ENCODE results near the gene PHF24.
"Not testable (repeated sequence)": the region's sequence is repeated elsewhere in the genome, so short reads cannot be mapped to it uniquely, and the experiment has no call there.

The PHF24 gene

GRCh38 chr9:34957492-34958410 is at the start of gene PHF24:
Gene PHF24, plus strand, starts transcription at chr9:34958285. Its CDS starts 13,014 bp downstream, at chr9:34971299.
- DNase-seq: peak in 3 of 6 experiments; percentile 5 to 29 (median 18)

- DNase-seq: no peak
Measured at GRCh38 chr9:34927061-34927460, 31.0 kb upstream of the PHF24 start.

GRCh38 chr9:34928921-34929320 is 29.2 kb upstream of the PHF24 start:
- no peak for DNase-seq

DNA sequence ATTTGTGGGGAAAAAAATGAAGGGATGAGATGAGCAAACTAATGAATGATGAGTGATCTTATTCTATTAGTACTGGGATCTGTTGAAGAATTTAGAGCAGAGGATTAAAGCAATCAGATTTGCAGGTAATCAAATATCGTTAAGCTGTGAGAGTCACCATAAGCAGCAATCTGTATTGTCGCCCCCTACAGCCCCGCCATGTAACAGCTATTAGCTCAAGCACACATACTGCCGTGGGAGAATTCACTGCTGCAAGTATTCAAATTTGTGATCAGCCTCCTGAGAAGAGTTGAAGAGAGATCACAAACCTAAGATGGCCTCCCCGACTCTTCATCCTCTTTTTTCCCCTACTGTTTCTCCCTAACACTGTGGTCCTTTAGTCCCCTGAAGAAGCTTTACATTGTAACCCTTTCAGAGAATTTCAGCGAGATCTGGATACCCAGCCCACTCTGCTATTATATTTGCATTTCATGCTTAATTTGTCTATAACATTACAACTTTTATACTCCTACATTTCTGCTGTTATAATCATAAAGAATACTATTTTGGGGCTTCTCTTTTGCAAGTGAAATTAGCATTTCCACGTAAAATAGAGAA is 28.5 kb upstream of the PHF24 start:
- peak in 1 of 6 experiments; percentile 9 for DNase-seq

DNA sequence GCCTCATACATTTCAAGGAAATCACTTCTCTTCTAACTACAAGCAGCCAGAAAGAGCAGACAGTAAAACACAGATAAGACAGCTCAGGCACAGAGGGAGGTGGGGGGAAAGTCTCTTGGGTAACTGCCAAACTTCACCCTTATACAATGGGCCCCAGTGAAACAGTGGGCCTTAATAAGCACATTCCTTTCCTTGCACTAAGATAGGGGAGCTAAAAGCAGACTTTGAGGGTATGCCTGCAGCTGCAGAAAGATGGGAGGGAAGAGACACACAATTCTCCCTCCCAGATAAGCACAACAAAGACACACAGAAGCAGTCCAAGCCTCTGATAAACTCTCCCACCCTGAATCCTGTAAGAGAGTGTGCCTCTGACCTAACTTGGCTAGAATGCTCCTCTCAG is 18.1 kb upstream of the PHF24 start:
- not testable (repeated sequence) for DNase-seq

DNA sequence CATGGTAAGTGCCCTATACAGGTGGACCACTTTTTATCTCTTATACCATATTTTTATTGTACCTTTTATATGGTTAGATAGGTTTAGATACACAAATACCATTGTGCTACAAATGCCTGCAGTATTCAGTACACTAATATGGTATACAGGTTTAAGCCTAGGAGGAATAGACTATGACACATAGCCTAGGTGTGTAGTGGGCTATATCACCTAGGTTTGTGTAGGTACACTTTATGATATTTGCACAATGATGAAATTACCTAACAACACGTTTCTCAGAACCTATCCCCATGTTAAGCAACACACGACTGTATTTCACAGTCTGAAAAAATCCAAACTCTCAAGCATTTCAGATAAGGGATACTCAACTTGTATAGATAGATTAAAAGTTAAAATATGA is 9.6 kb upstream of the PHF24 start:
- no peak for DNase-seq

DNA sequence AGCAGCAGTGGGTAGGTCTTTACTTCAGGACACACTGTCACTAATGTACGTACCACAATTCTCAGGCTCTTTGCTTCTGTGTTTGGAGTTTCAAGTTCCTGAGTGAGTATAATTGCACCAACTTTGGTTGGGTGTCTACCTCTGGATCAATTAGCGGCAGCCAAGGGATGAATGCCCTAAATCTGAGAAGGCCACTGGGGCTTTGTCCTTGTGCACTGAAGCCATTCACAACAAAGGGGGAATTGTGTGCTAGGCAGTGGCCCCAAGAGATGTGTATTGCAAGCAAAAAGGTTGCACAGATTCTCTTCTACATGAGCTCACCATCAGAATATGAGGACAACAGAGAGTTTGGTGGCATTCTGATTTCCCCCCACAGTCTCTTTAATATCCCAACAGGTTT is 3.9 kb upstream of the PHF24 start:
- no peak for DNase-seq

DNA sequence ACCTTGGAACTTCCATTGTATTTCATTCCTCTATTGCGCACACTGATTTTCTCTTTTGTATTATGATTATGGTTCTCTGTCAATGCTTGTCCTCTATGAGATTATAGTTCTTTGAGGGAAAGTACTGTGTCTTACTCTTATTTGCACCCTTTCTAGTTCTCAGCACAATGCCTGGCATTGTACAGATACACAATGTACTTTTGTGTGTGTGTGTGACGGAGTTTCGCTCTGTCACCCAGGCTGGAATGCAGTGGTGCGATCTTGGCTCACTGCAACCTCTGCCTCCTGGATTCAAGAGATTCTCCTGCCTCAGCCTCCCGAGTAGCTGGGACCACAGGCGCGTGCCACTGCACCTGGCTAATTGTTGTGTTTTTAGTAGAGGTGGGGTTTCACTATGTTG is 2.0 kb upstream of the PHF24 start:
- not testable (repeated sequence) for DNase-seq

DNA sequence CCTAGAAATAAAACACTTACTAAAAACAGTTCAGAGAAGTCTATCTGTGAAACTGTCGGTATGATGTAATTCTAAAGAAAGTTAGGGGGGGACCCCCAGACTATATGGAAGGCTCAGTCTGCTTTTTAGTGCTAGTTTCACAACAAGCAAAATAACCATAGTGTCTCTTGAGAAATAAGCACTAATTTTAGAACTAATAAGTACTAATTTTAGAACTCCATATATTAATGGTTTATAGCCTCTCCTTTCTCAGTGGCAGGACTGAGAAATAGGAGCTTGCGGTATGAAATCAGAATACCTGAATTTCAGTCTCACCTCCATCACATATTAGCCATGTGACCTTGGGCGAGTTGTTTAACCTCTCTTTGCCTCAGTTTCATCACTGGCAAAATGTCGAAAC is 1.4 kb upstream of the PHF24 start:
- no peak for DNase-seq

DNA sequence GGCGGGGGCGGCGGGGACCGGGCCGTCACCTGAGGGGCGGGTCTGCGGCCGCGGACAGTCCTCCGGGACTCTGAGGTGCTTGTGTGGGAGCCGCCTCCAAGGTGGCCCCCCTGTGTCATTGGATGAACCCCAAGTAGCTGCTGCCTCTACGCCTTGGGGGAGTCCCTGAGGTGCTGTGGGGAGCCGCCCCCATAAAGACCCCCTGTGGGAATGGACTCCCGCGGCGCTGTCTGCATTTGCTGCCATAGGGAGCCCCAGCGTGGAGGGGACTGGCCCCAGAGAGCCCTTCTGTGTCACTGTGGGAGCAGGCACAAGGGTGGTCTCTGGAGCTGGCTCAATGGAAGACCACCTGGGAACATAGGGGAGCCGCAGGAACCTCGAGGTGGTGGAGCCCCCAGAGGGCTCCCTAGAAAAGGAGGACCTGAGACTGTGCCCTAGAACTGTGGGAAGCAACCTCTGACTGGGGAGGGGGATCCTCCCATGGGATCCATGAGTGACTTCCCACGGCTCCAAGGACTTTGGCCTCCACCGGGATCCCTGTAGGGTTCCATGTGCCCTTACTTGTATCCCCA is 412 bp downstream of the PHF24 start:
- peak in 1 of 6 experiments; percentile 29 for DNase-seq

GRCh38 chr9:34959461-34959860 is 1.4 kb downstream of the PHF24 start:
- no peak for DNase-seq

GRCh38 chr9:34961574-34962490 is 3.7 kb downstream of the PHF24 start:
- DNase-seq: no peak

GRCh38 chr9:34962546-34962945 is 4.5 kb downstream of the PHF24 start:
- no peak for DNase-seq

DNA sequence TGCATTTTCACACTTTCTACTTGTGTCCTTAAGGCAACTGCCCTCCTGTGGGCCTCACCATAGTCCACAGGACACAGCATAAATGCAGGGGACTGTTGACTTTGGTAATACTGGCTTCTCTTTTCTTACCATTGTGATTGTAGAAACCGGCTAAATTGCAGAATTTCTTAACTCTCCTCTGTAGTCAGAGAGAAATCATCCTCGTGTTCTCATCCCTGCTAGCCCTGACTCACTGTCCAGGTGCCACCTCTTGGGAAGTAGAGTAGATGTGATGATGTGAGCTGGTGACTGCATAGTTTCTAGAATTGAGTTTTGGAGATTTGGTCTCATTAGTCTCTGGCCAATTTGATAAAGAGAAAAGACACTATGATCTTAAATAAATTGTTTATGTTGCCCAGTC is 5.5 kb downstream of the PHF24 start:
- DNase-seq: no peak

DNA sequence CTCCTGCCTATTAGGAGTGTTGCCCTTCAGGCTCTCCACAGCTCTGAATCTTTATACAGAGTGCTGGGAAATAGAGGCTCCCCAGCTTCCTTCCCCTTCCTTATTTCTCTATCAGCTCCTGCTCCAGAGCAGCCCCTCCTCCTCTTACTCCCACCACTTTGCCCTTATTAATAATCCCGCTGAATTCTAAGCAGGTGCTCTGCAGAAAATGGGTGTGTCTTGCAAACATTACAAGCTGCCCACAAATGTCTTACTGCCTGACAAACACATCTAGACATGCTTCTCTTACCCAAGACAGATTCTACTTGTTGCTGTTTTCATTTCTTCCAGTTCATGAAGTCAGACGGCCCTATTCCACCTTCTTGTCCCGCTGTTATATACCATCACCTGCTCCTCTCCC is 6.4 kb downstream of the PHF24 start:
- DNase-seq: no peak

DNA sequence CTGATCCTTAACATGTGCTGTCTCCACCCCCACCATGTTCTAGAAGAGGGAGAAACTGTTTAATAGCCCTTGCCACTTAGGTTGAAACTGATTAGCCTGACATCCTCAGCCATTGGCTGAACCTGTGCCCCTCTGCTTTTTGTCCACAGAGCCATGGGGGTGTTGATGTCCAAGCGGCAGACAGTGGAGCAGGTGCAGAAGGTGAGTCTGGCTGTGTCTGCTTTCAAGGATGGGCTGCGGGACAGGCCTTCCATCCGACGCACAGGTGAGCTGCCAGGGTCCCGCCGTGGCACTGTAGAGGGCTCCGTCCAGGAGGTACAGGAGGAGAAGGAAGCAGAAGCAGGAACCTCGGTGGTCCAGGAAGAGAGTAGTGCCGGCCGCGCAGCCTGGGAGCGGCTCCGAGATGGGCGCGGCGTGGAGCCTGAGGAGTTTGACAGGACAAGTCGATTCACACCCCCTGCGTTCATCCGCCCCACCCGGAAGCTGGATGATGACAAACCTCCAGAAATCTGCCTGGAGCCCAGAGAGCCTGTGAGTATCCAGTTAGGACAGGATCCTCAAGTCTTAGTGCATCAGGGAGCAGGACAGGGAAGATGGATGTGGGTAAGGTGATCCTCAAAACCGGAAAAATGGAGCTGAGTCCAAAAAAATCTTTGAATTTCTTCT is 13.2 kb downstream of the PHF24 start:
- no peak for DNase-seq

DNA sequence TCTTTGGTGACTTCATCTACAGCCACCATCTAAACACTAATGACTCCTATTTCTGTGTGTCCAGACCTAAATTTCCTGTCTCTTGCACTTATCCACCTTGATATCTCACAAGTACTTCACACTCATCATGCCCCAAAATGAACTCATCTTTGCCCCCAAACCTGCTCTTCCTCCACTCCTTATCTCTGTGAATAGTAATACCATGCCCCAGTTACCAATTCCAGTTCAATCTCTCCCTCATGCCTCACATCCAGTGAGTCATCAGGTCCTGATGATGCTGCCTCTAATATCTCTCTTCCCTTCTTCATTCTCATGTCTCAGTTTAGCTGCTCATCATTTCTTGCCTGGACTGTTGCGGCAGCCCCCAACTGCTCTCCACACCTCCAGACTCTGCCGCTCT is 16.6 kb downstream of the PHF24 start:
- no peak for DNase-seq

DNA sequence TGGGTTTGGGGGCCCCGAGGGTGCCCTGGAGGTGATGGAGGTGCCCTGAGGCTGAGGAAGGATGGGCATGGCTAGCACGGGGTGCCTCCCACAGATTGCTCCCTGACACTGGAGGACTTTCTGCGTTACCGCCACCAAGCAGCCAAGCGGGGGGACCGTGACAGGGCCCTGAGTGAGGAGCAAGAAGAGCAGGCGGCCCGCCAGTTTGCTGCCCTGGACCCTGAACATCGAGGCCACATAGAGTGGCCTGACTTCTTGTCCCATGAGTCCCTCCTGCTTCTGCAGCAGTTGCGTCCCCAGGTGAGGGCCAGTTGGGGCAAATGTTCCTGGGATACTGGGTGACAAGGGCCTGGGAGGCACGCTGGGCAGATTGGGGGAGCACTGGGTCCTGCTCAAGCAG is 18.4 kb downstream of the PHF24 start:
- DNase-seq: no peak

DNA sequence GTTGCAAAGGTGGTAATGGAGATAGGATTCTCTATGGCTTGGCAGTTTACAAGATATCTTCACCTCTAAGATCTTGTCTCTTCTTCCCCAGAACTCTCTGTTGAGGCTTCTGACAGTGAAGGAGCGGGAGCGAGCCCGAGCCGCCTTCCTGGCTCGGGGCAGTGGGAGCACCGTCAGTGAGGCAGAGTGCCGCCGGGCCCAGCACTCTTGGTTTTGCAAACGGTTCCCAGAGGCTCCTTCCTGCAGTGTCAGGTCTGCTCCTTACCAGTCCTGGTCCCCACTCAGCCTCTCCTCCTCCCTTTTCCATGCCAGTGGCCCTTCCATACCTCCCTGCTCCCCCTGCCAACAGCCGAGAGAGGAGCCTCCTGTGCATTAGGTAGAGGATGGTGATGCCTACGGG is 18.9 kb downstream of the PHF24 start:
- no peak for DNase-seq

GRCh38 chr9:34980181-34980761 is 22.2 kb downstream of the PHF24 start:
- DNase-seq: no peak

- no peak for DNase-seq
Measured at GRCh38 chr9:34982361-34982760, 24.3 kb downstream of the PHF24 start.

DNA sequence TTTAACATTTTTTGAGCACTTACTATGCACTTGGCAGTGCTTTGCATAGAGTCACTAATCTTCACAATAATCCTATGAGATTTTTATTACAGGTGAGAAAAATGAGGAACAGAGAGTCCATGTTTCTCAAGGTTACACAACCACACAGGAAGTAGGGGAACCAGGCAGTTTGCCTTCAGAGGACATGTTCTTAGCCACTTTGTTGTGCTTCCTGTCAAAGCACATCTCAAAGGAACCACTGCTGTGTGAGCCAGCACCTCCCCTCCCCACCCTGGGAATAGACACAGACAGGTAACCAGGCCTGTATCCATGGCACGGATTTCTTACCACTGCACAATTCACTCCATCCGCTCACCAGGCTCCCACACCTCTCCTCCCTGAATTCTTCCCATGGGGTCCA is 25.1 kb downstream of the PHF24 start:
- peak in 3 of 6 experiments; percentile 16 to 42 (median 33) for DNase-seq
